Activated CD8-positive, alpha-beta memory T cell treated with anti-CD3 and anti-CD28 coated beads for 48 hours (primary cell): ENCODE data around the gene RUNX2.
"Not testable (repeated sequence)": the region's sequence is repeated elsewhere in the genome, so short reads cannot be mapped to it uniquely, and the experiment has no call there.

ENCODE experiments used
- DNase-seq, 3 experiments: peaks; one replicate each; pipeline ENCODE4 v3.0.0-alpha.2; 2020; ENCODE audit warnings: low read depth in 2 of 3, low spot score in 2 of 3

Gene RUNX2

DNA sequence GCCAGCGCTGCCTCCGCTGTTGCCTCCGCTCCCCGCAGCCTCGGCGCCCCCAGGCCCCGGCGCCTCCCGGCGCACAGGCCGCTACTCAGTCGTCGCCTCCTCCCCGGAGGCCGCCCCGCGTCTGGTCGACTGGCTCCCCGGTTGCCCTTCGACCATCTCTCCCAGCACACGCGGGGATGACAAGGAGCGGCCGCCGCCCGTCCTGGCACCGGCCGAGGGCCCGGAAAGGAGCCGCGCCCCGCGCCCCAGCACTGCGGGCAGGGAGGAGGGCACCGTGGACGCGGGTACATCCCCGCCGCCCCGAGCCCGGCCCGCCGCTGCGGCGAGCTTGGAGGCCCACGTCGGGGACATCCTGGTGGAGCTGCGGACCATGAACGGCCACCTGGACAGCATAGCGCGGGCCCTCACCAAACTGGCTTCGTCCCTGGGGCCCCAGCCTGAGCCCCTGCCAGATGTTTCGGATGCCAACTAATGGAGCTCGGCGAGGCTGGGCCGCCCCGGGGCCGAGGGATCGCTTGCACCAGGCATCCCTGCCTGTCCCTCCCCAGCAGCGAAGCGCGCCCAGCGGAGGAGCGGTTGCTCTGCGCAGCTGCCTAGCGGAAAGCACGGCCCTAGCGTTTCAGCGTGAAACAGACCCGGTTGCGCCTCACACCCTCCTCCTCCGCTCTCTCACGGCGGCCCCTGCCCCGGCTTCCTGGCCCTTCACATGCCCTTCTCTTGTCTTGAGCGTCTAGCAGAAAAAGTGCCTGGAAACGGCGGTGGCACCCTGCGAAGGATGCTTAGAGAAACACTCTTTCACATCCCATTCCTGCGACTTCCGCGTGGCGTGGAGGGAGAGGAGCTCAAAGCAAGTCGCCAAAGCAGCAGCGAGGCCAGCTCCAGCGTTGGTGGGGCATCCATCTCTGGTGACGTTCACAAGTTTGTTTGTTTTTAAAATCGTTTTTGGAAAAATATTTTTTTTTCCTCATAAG, 335.4 kb downstream of the RUNX2 start:
- DNase-seq: peak in 2 of 3 experiments; percentile 28 to 33

DNA sequence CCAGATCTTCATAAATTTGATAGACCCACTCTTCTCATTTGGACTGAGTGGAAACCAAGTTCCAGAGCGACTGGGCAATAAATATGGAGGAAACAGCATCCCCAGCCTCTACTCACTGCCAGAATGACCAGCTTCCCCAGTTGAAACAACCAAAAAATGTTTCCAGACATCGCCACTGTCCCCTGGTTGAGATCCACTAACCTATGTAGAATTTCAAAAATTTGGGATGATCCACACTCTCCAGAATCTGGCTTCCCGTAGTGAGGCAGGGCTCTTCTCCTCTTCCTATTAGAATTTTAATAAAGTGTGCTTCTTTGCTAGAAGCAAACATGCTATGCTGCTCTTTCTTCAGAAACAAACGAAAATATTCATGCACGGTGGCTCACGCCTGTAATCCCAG, 336.6 kb downstream of the RUNX2 start:
- no peak for DNase-seq

DNA sequence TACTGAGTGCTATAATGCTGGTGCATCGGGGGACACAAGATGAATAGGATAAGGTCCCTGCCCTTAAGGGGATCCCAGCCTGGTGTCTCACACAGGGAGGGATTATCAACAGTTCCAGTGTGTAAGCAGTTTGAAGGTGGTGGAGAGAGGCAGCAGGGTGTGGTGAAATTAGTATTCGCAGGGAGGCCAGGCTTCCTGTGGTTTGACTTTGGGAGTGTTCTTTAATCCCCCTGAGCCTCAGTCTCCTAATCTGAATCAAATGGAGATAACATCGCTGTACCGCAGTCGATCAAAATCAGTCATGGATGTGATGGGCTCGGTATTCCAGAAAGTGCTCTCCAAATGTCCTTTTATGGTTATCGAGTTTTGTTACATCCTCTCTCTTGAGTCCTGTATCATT, 337.7 kb downstream of the RUNX2 start:
- no peak for DNase-seq

DNA sequence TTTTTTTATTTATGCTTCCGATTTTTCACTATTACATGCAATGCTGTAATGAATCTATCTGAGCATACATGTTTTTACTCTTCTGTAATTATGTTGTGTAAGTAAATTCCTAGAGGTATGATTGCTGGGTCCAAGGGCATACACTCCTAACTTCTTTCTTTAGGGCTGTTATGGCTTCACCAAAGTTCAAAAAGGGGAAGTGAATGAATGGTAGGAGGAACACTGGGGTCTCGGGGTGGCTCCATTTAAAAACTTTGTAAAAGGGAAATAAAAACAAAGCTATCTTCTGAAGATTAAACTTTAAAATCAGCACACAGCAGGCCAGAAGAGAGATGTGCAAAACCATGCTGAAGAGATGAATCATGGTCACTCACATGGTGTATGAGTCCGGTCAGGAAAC, 338.7 kb downstream of the RUNX2 start:
- no peak for DNase-seq

DNA sequence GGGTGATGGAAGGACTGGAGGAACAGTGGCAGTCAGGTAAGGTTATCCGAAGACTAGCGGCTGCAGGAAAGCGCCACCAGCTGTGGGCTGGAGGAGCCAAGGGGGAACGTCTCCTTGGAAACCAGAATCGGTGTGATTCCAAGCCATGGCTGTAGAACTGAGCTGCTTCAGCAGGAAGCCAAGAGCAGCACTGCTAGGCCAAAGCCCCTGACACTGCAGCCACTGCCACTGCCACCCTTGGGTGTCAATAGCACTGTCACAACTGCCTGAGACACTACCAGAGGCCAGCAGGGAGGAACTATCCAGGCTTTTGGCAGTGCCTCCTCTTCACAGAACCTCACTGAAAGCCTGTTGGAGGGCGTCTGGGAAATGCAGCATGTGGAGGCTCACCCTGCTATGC, 339.2 kb downstream of the RUNX2 start:
- DNase-seq: no peak

DNA sequence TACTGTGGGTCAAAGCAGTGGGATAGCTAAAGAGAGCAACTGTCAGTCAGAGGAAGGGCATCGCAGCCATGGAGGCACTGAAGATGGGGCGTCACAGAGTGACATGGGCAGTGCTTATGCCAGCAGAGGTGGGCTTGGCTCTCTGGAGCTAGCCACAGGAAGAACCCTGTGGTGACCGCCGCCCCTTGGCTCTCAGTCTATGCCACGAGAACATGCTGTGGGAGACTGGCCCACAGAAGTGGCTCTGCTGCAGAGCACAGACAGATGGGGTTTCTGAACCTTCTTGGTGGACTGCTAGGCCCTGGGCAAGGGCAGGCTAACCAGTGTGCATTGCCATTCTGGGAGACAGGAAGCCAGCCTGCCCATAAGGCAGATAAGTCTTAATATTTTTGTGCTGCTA, 339.6 kb downstream of the RUNX2 start:
- DNase-seq: no peak

DNA sequence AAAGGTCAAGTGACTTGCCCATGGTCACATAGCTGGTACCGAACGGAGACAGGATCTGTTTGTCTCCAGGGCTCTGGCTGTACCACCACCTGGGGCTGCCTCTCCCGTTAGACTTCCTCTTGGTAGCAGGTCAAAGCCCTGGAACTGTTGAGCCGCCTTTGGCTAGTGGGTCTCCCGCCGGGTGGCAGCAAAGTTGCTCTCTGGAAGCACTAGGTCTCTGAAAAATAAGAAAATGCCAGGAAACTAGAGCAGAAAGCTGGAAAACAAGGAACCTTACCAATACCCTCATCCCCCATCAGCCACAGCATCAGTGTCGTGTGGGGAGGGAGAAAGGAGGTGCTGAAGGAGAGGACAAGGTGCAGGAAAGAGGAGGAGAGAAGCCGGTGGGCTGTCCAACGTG, 340.6 kb downstream of the RUNX2 start:
- DNase-seq: no peak

DNA sequence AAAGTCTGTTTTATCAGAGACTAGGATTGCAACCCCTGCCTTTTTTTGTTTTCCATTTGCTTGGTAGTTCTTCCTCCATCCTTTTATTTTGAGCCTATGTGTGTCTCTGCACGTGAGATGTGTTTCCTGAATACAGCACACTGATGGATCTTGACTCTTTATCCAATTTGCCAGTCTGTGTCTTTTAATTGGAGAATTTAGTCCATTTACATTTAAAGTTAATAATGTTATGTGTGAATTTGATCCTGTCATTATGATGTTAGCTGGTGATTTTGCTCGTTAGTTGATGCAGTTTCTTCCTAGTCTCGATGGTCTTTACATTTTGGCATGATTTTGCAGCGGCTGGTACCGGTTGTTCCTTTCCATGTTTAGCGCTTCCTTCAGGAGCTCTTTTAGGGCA, 345.0 kb downstream of the RUNX2 start:
- not testable (repeated sequence) for DNase-seq

DNA sequence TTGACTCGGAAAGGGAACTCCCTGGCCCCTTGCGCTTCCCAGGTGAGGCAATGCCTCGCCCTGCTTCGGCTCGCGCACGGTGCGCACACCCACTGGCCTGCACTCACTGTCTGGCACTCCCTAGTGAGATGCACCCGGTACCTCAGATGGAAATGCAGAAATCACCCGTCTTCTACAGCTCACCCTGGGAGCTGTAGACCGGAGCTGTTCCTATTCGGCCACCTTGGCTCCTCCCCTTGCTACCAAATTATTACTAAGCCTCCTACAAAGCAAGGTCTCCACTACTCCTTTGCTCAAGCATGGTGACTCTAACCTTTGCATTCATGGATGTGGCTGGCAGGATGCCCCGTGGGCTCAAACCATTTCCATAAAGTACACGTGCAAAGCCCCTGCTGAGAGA, 347.0 kb downstream of the RUNX2 start:
- not testable (repeated sequence) for DNase-seq

DNA sequence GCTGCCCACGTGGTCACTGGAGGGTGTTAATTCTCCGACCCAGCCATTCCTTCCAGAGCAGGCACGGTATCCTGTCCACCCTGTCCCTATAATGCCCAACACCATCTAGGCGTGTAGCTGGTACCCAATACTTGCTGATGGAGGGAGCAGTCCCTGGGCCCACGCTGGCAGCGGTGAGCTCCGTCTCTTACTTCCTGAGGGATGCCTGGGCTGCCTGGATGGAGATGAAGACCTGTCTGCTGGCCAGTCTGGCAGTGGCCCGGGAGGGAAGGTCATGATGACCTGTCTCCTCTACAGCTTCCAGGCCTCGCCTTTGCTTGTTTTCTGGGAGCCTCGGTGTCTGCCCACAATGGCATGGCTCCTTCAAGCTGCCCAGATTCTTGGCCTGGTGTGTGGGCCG, 347.5 kb downstream of the RUNX2 start:
- DNase-seq: no peak

DNA sequence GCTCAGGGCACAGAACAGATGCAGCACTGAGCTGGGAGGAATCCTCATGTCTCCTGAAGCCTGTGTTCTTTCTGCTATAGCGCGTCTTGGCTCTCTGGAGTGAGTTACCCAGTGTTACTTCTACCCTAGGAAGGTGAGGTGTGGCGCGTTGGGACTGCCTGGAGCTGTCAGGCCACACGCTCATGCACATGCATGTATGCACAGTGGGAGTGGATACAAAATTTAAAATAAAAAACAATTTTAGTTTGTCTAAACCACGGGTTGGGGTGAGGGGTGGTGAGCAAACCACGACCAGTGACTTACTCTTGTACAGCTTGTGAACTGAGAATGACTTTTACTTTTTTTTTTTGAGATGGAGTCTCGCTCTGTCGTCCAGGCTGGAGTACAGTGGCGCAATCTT, 348.2 kb downstream of the RUNX2 start:
- no peak for DNase-seq

DNA sequence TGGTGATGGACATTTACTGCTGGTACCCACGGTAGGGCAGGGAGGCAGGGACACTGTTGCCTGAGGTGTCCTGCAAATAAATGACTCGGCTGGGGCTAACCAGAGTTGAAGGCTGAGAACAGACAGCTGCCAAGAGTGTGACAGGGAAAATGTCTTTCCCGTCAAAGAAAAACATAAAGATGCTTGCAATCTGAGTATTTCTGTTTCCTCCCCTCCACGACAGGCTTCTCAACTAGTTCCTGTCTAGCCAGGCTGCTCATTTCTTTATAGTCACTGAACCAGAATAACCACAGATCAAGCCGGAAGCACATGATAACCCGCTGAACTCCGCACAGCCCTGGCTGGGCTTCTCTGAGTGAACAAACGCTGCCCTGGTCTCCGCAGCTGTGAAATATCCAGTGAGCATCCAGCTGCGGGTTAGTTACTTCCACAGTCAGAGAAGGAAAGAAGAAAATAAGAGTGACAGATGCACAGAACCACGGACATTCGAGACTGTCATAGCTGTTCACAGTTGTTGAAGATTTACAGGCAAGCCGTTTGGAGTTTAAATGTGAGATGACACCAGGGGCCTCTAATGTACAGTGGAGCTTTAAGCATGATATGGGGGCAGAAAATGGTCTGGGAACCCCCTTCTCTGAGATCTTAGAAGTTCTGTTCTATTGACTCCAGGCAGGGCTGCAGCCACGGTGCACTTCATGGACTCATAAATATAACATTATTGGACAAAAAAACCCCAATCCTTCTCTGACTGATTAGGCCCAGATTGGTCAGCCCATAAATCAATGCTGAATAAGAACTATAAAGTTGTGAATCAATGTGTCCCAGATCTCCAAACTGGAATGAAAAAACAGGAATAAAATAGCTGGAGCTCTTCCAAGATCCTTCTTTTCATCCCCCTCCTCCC, 349.5 kb downstream of the RUNX2 start:
- DNase-seq: peak in 2 of 3 experiments; percentile 22 to 40

DNA sequence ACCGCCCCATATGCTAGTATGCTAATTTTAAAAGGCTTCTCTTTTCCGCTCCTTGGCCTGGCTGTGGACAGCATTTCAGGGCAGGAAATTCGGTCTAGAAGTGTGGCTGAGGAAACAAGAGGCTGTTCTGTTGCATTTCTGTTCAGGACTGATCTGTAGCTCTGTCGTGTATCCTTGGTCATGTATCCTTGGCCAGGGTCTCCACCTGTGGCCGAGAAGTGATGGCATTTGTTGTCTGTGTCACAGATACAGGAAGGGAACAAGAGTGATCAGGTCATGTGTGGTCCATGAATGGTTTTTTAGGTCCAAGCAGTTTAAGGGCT, 350.1 kb downstream of the RUNX2 start:
- no peak for DNase-seq

DNA sequence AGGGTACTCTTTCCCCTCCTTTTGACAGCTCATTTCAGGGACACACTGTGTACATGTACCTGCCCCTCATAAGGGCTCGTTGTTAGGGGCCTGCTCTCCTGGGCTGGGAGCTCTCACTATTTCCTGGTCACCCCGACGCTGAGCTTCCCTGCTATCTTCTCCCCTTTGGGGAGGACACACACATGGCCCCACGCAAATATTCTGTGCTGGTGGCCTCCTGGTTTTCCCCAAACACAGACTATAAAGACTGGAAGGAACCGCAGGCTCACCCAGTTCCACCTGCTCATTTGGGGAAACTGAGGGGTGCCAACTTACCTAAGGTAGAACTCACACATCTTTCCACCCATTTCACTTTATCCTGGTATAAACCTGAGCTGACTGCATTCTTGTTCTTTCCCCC, 351.0 kb downstream of the RUNX2 start:
- no peak for DNase-seq

DNA sequence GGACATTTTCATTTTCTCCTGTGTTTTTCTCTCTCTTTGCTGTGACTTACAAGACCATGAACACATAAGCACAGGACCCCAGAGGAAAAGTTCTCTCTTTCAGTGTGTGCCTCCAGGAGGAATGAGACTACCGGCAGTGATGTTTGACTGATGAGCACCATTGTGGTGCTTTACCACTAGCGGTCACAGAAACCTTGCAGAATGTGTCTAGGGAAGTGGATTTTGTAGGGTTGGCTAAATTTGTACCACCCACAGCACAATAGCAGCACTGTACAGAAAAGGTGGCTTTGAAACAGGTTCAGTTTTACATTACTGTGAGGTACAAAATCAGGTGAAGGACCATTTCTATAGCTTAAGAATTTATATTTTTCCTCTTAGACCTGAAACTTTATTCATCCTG, 351.5 kb downstream of the RUNX2 start:
- no peak for DNase-seq

DNA sequence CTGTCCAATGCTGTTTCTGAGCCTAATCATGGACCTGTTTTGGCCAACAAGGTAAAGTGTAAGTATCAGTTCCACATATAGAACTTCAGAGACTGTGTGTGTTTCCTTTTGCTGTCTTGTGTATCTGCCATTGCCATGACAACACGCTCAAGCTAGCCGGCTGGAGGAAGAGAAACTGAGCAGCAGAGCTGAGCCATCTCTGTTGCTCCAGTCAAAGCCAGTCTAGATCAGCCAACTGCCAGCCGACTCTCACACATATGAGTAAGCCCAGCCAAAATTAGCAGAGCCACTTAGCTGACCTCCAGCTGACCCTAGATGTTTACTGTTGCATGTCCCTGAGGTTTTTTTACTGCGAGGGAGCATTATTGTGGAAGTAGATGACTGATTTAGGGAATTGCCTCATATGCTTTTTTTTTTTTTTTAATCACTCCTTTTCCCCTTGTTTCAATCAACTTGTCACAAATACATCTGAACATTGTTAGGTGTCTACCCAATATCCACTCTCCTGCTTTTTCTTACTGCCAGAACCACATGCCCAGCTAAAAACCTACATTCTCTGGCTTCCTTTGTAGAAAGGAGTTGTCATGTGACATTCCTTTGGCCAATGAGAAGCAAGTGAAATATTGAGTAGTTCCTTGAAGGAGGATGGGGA, 353.9 kb downstream of the RUNX2 start:
- DNase-seq: peak in 1 of 3 experiments; percentile 28

DNA sequence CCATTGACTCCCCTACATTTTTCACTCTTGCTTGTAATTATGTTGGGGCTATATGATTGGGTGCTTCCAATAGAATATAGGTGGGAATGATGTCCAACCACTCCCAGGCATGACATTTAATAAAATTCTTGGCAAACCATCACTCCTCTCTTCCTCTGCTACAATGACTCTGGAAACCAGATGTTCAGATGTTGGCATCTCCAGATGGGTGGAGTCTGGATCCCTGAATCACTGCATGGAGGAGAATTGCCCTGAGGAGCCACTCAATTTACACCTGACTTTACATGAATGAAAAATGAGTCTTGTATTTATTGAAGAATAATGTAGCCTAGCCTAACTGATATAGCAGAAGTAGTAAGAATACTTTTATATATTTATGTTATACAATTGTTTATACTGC, 356.3 kb downstream of the RUNX2 start:
- DNase-seq: no peak

DNA sequence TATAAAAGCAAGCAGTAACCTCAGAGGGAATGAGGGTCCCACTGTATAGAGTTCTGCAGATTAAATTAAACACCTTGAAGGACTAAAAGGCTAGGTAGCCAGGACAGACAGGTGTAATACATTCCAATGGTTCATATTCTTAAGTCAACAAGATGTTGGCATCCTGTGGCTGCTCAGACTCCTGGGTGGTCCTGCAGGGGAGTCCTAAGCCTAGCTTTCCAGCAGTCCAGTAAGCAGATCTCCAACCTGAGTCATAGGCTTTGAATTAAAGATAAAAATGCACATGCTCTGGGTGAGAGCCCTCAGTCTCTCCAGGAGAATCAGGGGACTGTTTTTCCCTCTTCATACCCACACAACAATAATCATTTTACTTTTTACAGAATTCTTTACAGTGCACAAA, 356.9 kb downstream of the RUNX2 start:
- DNase-seq: no peak

DNA sequence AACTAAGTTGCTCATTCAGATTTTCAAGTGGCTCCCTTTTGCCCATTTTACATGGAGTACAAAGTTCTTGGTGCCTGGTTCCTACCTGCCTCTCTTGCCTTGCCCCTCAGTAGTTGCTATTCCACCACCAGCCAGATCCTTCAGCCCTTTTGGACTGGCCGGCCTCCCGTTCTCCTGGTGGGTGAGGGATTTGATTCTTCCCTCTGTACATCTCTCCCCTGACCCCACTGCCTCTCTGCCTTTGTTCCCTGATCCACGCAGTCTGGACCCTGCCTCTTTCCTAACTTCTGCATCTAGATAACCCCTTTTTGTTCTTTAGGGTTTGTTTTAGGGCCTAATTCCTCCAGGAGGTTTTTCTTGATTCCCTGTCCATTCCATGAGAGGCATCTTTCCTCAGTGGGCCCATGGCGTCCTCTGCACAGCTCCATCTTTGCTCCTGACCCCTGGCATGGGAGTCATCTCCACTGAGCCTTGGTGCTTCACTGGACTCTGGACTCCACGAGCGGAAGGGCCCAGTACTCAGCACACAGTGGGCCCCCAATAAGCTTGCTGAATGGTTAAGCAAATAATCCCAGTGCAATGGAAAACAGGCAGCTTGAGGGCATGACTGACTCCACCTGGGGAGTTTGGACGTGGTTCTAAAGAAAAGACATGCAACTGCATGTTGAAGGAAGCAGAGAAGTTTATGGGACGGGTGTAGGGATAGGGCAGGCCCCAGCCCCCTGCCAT, 358.9 kb downstream of the RUNX2 start:
- DNase-seq: no peak

DNA sequence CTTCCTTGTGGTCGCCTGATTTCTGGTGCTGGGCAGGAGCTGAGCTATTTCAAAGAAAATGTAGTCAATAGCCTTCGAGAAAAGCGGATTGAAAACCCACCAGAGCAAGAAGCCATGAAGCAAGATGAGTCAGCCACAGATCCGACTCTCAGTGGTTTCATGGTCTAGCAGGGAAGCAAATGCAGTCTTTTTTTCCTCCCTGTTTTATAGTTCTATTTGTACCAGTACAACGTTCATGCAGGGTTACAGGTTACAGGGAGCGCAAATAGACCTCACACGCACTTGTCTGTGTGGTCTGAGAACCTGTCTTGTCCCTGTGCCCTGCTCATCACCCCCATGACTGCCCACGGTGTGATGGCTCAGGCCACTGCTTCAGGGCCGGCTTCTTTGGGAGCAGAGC, 359.4 kb downstream of the RUNX2 start:
- DNase-seq: no peak

DNA sequence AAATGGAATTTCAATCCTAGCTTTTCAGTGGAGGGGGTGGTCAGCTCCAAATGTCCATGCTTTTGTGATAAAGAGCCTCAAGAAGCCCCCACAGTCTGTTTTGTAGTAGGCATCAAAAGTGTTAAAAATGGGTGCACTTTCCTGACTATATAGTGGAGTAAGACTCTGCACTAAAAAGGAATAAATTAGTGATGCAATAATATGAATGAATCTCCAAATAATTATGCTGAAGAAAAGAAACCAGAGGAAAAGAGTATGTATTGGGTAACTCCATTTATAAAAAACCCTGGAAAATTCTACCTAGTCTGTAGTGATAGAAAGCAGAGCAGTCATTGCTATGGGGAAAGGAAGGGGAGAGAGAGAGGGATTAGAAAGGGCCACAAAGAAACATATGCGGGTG, 360.1 kb downstream of the RUNX2 start:
- no peak for DNase-seq
